K562 treated with DMSO at 1 percent for 24 hours (cell line): ENCODE data around the gene YPEL1. TPM values are rescaled to one million over a fixed set of nuclear protein-coding genes. Genes with fewer than 3 reads are reported as not detected.

ENCODE experiments used
- total RNA-seq: library from RNA; unstranded; fragments of 300-600 nt; gene quantifications from 2 replicates; pipeline ENCODE4 v1.2.3, GENCODE V29; 2022; ENCODE audit warnings: low read depth; ENCODE audit not compliant: insufficient read depth

Gene YPEL1, protein sequence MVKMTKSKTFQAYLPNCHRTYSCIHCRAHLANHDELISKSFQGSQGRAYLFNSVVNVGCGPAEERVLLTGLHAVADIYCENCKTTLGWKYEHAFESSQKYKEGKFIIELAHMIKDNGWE
- 10.2 and 21.3 TPM in 2 replicates for total RNA-seq

DNA sequence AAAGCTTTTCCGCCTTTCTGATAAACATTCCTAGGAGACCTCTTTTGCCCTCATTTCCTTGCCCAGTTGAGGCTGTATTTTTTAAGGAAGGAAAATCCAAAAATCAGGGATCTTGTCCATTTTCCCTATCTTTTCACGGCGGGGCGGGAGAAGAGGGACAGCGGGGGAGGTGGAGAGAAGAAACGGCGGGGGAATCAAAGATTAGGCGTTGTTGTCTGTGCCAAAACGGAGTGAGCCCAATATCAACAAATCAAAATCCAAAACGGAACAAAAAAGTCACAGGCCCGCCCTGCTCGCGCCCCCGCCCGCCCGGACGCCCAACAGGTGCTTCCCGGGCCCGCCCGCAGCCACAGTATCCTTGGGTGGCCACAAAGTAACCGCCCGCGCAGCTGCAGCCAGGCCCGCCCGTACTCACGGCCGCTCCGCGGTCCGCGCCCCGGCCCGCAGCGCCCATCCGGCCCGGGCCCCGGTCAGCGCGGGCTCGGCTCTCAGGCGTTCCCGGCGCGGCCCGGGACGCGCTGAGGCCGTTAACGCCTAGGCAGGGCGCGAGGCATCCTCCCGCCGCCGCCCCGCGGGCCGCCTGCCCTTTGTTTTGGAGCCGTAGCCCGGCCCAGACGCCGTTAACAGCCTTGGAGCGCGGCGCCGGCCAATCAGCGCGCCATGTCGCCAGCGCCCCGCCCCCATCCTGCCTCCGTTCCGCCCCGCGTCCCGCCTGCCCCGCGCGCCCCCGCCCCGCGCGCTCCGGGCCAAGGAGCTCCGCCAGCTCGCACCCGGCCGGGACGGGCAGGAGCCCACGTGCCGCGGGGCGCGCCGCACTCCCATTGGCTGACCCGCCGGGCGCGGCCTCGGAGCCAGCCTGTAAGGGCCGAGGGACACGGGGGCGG lies at the start of gene YPEL1:
YPEL1 (minus strand) TSS at position 595 of the 884 bp plus-strand sequence. CDS start 25,050 bp downstream, outside the sequence.

Other genes starting within 250 kb of the YPEL1 start
- gene RIMBP3C, start 184.3 kb downstream of the YPEL1 start, total RNA-seq: 1.4 TPM in 2 replicates
- gene UBE2L3, start 168.1 kb downstream of the YPEL1 start, total RNA-seq: 200 and 225 TPM in 2 replicates
- 545 and 654 TPM in 2 replicates for gene YDJC, start 105.8 kb downstream of the YPEL1 start, total RNA-seq
- 4.5 and 7.2 TPM in 2 replicates for gene CCDC116, start 103.0 kb downstream of the YPEL1 start, total RNA-seq
- 861 and 964 TPM in 2 replicates for gene SDF2L1, start 93.5 kb downstream of the YPEL1 start, total RNA-seq
- gene PPIL2, start 69.8 kb downstream of the YPEL1 start, total RNA-seq: 133 and 134 TPM in 2 replicates
- gene MAPK1, start 131.9 kb upstream of the YPEL1 start, total RNA-seq: 306 and 321 TPM in 2 replicates
- gene PPM1F, start 217.1 kb upstream of the YPEL1 start, total RNA-seq: 131 and 138 TPM in 2 replicates
- 183 and 192 TPM in 2 replicates for gene TOP3B, start 247.0 kb upstream of the YPEL1 start, total RNA-seq